ENCODE measurements around the gene ZNF32.
"Not testable (repeated sequence)": the region's sequence is repeated elsewhere in the genome, so short reads cannot be mapped to it uniquely, and the experiment has no call there.

ZNF32 gene

GRCh38 chr10:43680035-43680434, 31.4 kb upstream of the ZNF32 start:
- no peak for DNase-seq

- no peak for DNase-seq
These were observed 30.8 kb upstream of the ZNF32 start for GRCh38 chr10:43679509-43679908.

GRCh38 chr10:43678654-43679053, 30.0 kb upstream of the ZNF32 start:
- DNase-seq: no peak

- DNase-seq: no peak
These were observed 28.2 kb upstream of the ZNF32 start for GRCh38 chr10:43676901-43677300.

GRCh38 chr10:43676331-43676730, 27.6 kb upstream of the ZNF32 start:
- no peak for DNase-seq

- no peak for DNase-seq
These were observed 26.0 kb upstream of the ZNF32 start for GRCh38 chr10:43674553-43675210.

GRCh38 chr10:43673471-43673870, 24.8 kb upstream of the ZNF32 start:
- no peak for DNase-seq

GRCh38 chr10:43671659-43672531, 23.2 kb upstream of the ZNF32 start:
- peak; percentile 51 for DNase-seq

- no peak for DNase-seq
These were observed 20.7 kb upstream of the ZNF32 start for GRCh38 chr10:43669386-43669785.

- no peak for DNase-seq
These were observed 19.2 kb upstream of the ZNF32 start for GRCh38 chr10:43667761-43668386.

- DNase-seq: no peak
These were observed 18.6 kb upstream of the ZNF32 start for GRCh38 chr10:43667317-43667731.

GRCh38 chr10:43666552-43666951, 17.9 kb upstream of the ZNF32 start:
- DNase-seq: no peak

GRCh38 chr10:43665054-43665453, 16.4 kb upstream of the ZNF32 start:
- no peak for DNase-seq

GRCh38 chr10:43658227-43658626, 9.5 kb upstream of the ZNF32 start:
- no peak for DNase-seq

GRCh38 chr10:43655311-43655710, 6.6 kb upstream of the ZNF32 start:
- no peak for DNase-seq

GRCh38 chr10:43653746-43654145, 5.1 kb upstream of the ZNF32 start:
- no peak for DNase-seq

- no peak for DNase-seq
These were observed 473 bp upstream of the ZNF32 start for GRCh38 chr10:43649185-43649523.

- DNase-seq: no peak
These were observed 635 bp downstream of the ZNF32 start for GRCh38 chr10:43648095-43648397.

GRCh38 chr10:43647576-43647975, 1.1 kb downstream of the ZNF32 start:
- DNase-seq: no peak

- no peak for DNase-seq
These were observed 2.8 kb downstream of the ZNF32 start for GRCh38 chr10:43645866-43646265.

GRCh38 chr10:43644252-43644651, 4.4 kb downstream of the ZNF32 start:
- DNase-seq: no peak

- no peak for DNase-seq
These were observed 8.1 kb downstream of the ZNF32 start for GRCh38 chr10:43640603-43641002.

- not testable (repeated sequence) for DNase-seq
These were observed 12.9 kb downstream of the ZNF32 start for GRCh38 chr10:43635816-43636215.

GRCh38 chr10:43628956-43629355, 19.7 kb downstream of the ZNF32 start:
- no peak for DNase-seq
